ACC112 (cell line): ENCODE results near the gene MYLIP.
A peak's percentile ranks its signal among the peaks of the same experiment; 100 is the strongest.

Source experiments
- H2AFZ ChIP-seq: fragments of 200-600 bp; sonication (generic); one replicate; pipeline ENCODE4 v1.6.0; 2017; ENCODE audit warnings: antibody characterized with exemption, low read length; ENCODE audit not compliant: unreplicated experiment
- H3K27ac ChIP-seq: fragments of 200-600 bp; sonication (generic); 2 replicates; pipeline ENCODE4 v1.5.1; 2014; ENCODE audit warnings: low read depth, mild to moderate bottlenecking, antibody characterized with exemption, low read length, moderate library complexity
- H3K27me3 ChIP-seq: fragments of 200-600 bp; sonication (generic); 2 replicates; pipeline ENCODE4 v1.6.1; 2014; ENCODE audit warnings: mild to moderate bottlenecking, antibody characterized with exemption, low read length, moderate library complexity, mixed read lengths; ENCODE audit not compliant: insufficient read depth
- H3K36me3 ChIP-seq: fragments of 200-600 bp; sonication (generic); 2 replicates; pipeline ENCODE4 v1.6.1; 2016; ENCODE audit warnings: mild to moderate bottlenecking, antibody characterized with exemption, low read length, moderate library complexity, mixed read lengths; ENCODE audit not compliant: insufficient read depth
- H3K4me1 ChIP-seq: fragments of 200-600 bp; sonication (generic); one replicate; pipeline ENCODE4 v1.6.1; 2016; ENCODE audit warnings: low read length, mixed read lengths; ENCODE audit not compliant: insufficient read depth, unreplicated experiment, control insufficient read depth
- H3K4me3 ChIP-seq: fragments of 200-600 bp; sonication (generic); 2 replicates; pipeline ENCODE4 v1.5.1; 2014; ENCODE audit warnings: mild to moderate bottlenecking, low read depth, low read length
- H3K79me2 ChIP-seq: fragments of 200-600 bp; sonication (generic); one replicate; pipeline ENCODE4 v1.6.0; 2016; ENCODE audit warnings: low read length; ENCODE audit not compliant: control insufficient read depth, unreplicated experiment, insufficient read depth

Gene MYLIP

GRCh38 chr6:16181439-16182297 is 52.8 kb downstream of the MYLIP start:
- no peaks in the 10 kb centered on the region for H3K4me1 ChIP-seq
- H3K27ac ChIP-seq = no peak overlapping the region
- peaks cover 2% of the 10 kb centered on the region; the same call in 1 of the 2 replicates for H3K27me3 ChIP-seq
- no peaks in the 10 kb centered on the region for H3K79me2 ChIP-seq
- H3K36me3 ChIP-seq = no peaks in the 10 kb centered on the region
- no peak overlapping the region for H3K4me3 ChIP-seq
- no peak overlapping the region for H2AFZ ChIP-seq

GRCh38 chr6:16183187-16183664 is 54.3 kb downstream of the MYLIP start:
- Histone ChIP-seq H3K27me3 (peaks cover 13% of the 10 kb centered on the region), H3K4me3 (peak overlapping the region; percentile 1; the same call in 1 of the 2 replicates), H3K79me2 (no peaks in the 10 kb centered on the region), H2AFZ (no peak overlapping the region), H3K27ac (no peak overlapping the region), H3K4me1 (no peaks in the 10 kb centered on the region), H3K36me3 (no peaks in the 10 kb centered on the region)

GRCh38 chr6:16184129-16184528 is 55.2 kb downstream of the MYLIP start:
- Histone ChIP-seq H3K79me2 (no peaks in the 10 kb centered on the region), H3K4me3 (no peak overlapping the region), H3K27me3 (peaks cover 13% of the 10 kb centered on the region), H3K4me1 (no peaks in the 10 kb centered on the region), H2AFZ (no peak overlapping the region), H3K27ac (no peak overlapping the region), H3K36me3 (no peaks in the 10 kb centered on the region)

- Histone ChIP-seq H3K79me2 (no peaks in the 10 kb centered on the region), H3K36me3 (no peaks in the 10 kb centered on the region), H3K27ac (no peak overlapping the region), H3K4me3 (no peak overlapping the region), H3K4me1 (no peaks in the 10 kb centered on the region), H2AFZ (no peak overlapping the region), H3K27me3 (peaks cover 17% of the 10 kb centered on the region)
Observed at GRCh38 chr6:16184551-16184950, 55.7 kb downstream of the MYLIP start.

- no peak overlapping the region for H2AFZ ChIP-seq
- no peak overlapping the region for H3K27ac ChIP-seq
- H3K27me3 ChIP-seq = peaks cover 32% of the 10 kb centered on the region
Observed at GRCh38 chr6:16187176-16187575, 58.3 kb downstream of the MYLIP start.

GRCh38 chr6:16190214-16190613 is 61.3 kb downstream of the MYLIP start:
- Histone ChIP-seq H3K27ac (no peak overlapping the region), H3K79me2 (no peaks in the 10 kb centered on the region), H3K36me3 (no peaks in the 10 kb centered on the region), H2AFZ (no peak overlapping the region), H3K4me1 (no peaks in the 10 kb centered on the region), H3K4me3 (no peak overlapping the region), H3K27me3 (peaks cover 41% of the 10 kb centered on the region)

More at GRCh38 chr6:16187176-16187575, 58.3 kb downstream of the MYLIP start:
- Histone ChIP-seq H3K4me3 (no peak overlapping the region), H3K4me1 (no peaks in the 10 kb centered on the region), H3K79me2 (no peaks in the 10 kb centered on the region), H3K36me3 (no peaks in the 10 kb centered on the region)

GRCh38 chr6:16196260-16196983 is 67.5 kb downstream of the MYLIP start:
- no peak overlapping the region for H2AFZ ChIP-seq
- no peak overlapping the region for H3K27ac ChIP-seq
- peaks cover 5% of the 10 kb centered on the region for H3K4me1 ChIP-seq
- H3K27me3 ChIP-seq = peaks cover 22% of the 10 kb centered on the region
- no peak overlapping the region for H3K4me3 ChIP-seq
- no peaks in the 10 kb centered on the region for H3K79me2 ChIP-seq
- no peaks in the 10 kb centered on the region for H3K36me3 ChIP-seq

- no peak overlapping the region for H2AFZ ChIP-seq
- H3K4me3 ChIP-seq = no peak overlapping the region
- H3K27ac ChIP-seq = no peak overlapping the region
- H3K79me2 ChIP-seq = no peaks in the 10 kb centered on the region
- no peaks in the 10 kb centered on the region for H3K36me3 ChIP-seq
- peaks cover 5% of the 10 kb centered on the region for H3K4me1 ChIP-seq
- peaks cover 22% of the 10 kb centered on the region for H3K27me3 ChIP-seq
Observed at GRCh38 chr6:16196984-16197546, 68.2 kb downstream of the MYLIP start.
